B cell (primary cell): ENCODE measurements around the gene LRRC26. TPM values are rescaled to one million over a fixed set of nuclear protein-coding genes. Genes with fewer than 3 reads are reported as not detected.

Source experiments
- ATAC-seq: fragments of 200-7000 bp; cut with Tn5 transposase; one replicate; pipeline ENCODE4 v1.10.0; 2021; ENCODE audit warnings: low read depth, mild to moderate bottlenecking, moderate number of reproducible peaks, moderate library complexity
- CTCF ChIA-PET: fragments of 350-600 bp; sonication (Branson Sonifier 250); formaldehyde crosslinking; loops from one replicate; lab custom pipeline; 2021; ENCODE audit warnings: antibody characterized with exemption, inconsistent platforms; lab: Charles Lee
- POLR2A ChIA-PET: fragments of 350-600 bp; sonication (Branson Sonifier 250); formaldehyde crosslinking; loops from one replicate; lab custom pipeline; 2021; ENCODE audit warnings: antibody characterized with exemption; lab: Charles Lee
- DNase-seq: peaks from one replicate; pipeline ENCODE4 v3.0.0; 2013
- H2AFZ ChIP-seq: 2 replicates; pipeline ENCODE4 v1.6.1; 2012; ENCODE audit warnings: mild to moderate bottlenecking, low read depth, low read length; ENCODE audit not compliant: insufficient read depth, poor library complexity, severe bottlenecking
- H3K27ac ChIP-seq, 2 donors: 1 replicate in 1 of 2; 2 replicates in 1 of 2; pipeline ENCODE4 v1.5.1; 2012 to 2013; ENCODE audit warnings: low read length in 2 of 2, mild to moderate bottlenecking in 2 of 2, moderate library complexity in 1 of 2
- H3K27me3 ChIP-seq, 4 experiments: fragments of 200-600 bp in 1 of 4; sonication (generic) in 1 of 4; replicated peaks in 1 of 4; 1 replicate in 2 of 4; 2 replicates in 2 of 4; pipeline versions ENCODE4 v1.6.1 to v1.7.0; 2013 to 2016; ENCODE audit warnings: low read length in 3 of 4, mild to moderate bottlenecking in 2 of 4, mixed read lengths in 1 of 4, moderate library complexity in 1 of 4; ENCODE audit not compliant: insufficient read depth in 4 of 4, control insufficient read depth in 3 of 4; ENCODE audit errors: control extremely low read depth in 1 of 4
- H3K36me3 ChIP-seq, 2 experiments: replicated peaks in 1 of 2; 1 replicate in 1 of 2; 2 replicates in 1 of 2; pipeline versions ENCODE4 v1.6.1 to v1.7.1; 2013; ENCODE audit warnings: low read length in 1 of 2; ENCODE audit not compliant: insufficient read depth in 2 of 2, control insufficient read depth in 1 of 2; ENCODE audit errors: control extremely low read depth in 1 of 2, extremely low read depth in 1 of 2
- H3K4me1 ChIP-seq, 2 donors: fragments of 200-600 bp in 1 of 2; sonication (generic) in 1 of 2; 1 replicate in 1 of 2; 2 replicates in 1 of 2; pipeline versions ENCODE4 v1.5.1 to v1.6.1; 2013 to 2017; ENCODE audit warnings: low read length in 2 of 2; ENCODE audit not compliant: control insufficient read depth in 2 of 2, insufficient read depth in 2 of 2
- H3K4me2 ChIP-seq: replicated peaks from 2 replicates; pipeline ENCODE3; 2012; ENCODE audit warnings: mild to moderate bottlenecking, low read depth, low read length; ENCODE audit not compliant: poor library complexity, severe bottlenecking
- H3K4me3 ChIP-seq, 5 experiments: fragments of 200-600 bp in 1 of 5; sonication (generic) in 1 of 5; 1 replicate in 3 of 5; 2 replicates in 2 of 5; pipeline versions ENCODE4 v1.5.1 to v1.7.0; 2011 to 2016; ENCODE audit warnings: low read length in 4 of 5, mild to moderate bottlenecking in 4 of 5, low read depth in 2 of 5, control low read depth in 1 of 5, moderate library complexity in 1 of 5; ENCODE audit not compliant: insufficient read depth in 1 of 5; ENCODE audit errors: control extremely low read depth in 1 of 5, extremely low read depth in 1 of 5
- H3K79me2 ChIP-seq: fragments of 200-600 bp; sonication (generic); one replicate; pipeline ENCODE4 v1.6.0; 2016; ENCODE audit warnings: low read length; ENCODE audit not compliant: control insufficient read depth, insufficient read depth
- H3K9ac ChIP-seq: fragments of 200-600 bp; sonication (generic); 2 replicates; pipeline ENCODE4 v1.6.1; 2017; ENCODE audit warnings: mild to moderate bottlenecking, low read length, moderate library complexity
- H3K9me3 ChIP-seq, 3 donors: one replicate each; pipeline versions ENCODE4 v1.6.1 to v1.7.1; 2013; ENCODE audit warnings: low read length in 2 of 3; ENCODE audit not compliant: control insufficient read depth in 2 of 3, insufficient read depth in 1 of 3; ENCODE audit errors: control extremely low read depth in 1 of 3
- H4K20me1 ChIP-seq: 2 replicates; pipeline ENCODE4 v1.6.0; 2012; ENCODE audit warnings: mild to moderate bottlenecking, low read length; ENCODE audit not compliant: insufficient read depth, control insufficient read depth, poor library complexity, severe bottlenecking
- H3K27ac Mint-ChIP-seq: one replicate; pipeline ENCODE4 v1.8.0; 2021; ENCODE audit warnings: mixed read lengths
- H3K27me3 Mint-ChIP-seq: one replicate; pipeline ENCODE4 v1.8.0; 2021; ENCODE audit warnings: mixed read lengths
- H3K4me1 Mint-ChIP-seq: one replicate; pipeline ENCODE4 v1.8.0; 2021; ENCODE audit warnings: mixed read lengths
- H3K4me3 Mint-ChIP-seq: one replicate; pipeline ENCODE4 v1.8.0; 2021; ENCODE audit warnings: mixed read lengths
- H3K9me3 Mint-ChIP-seq: one replicate; pipeline ENCODE4 v1.8.0; 2022; ENCODE audit warnings: mixed read lengths; ENCODE audit not compliant: insufficient read depth
- CTCF ChIP-seq: fragments of 200-600 bp; IDR thresholded peaks from one replicate; pipeline ENCODE4 v1.8.0; 2022; ENCODE audit warnings: antibody characterized with exemption, mild to moderate bottlenecking
- EZH2 ChIP-seq: IDR thresholded peaks from 2 replicates; pipeline ENCODE4 v1.6.1; 2012; ENCODE audit warnings: borderline replicate concordance, low read depth, mild to moderate bottlenecking, moderate library complexity, low read length; ENCODE audit not compliant: insufficient read depth, poor library complexity, severe bottlenecking
- WGBS: methylation state at CpG from one replicate; pipeline ENCODE4 v1.1.5; 2013; ENCODE audit warnings: missing lambda C conversion rate; ENCODE audit not compliant: insufficient coverage; 5-methylcytosine and 5-hydroxymethylcytosine counted together
- intact Hi-C: fragments of 100-400 bp; cut with micrococcal nuclease; formaldehyde crosslinking; loops from one replicate; pipeline ENCODE4 v1.10.0; 2022
- polyA plus RNA-seq: library from polyadenylated mRNA; depleted of rRNA; stranded (reverse); fragments of >200 nt; gene quantifications from 2 replicates; pipeline ENCODE4 v1.2.3, GENCODE V29; 2012
- total RNA-seq, 2 donors: library from RNA; stranded (reverse); fragments of 120-200 nt in 1 of 2; gene quantifications; 1 replicate in 1 of 2; 2 replicates in 1 of 2; pipeline versions ENCODE4 v1.2.3 to v1.2.4, GENCODE V29; 2013 to 2022

Gene LRRC26
- total and polyA plus RNA-seq, 2 donors (not counting 1 experiment from before 2014, with no cell fraction given): not detected

- H3K4me3 Mint-ChIP-seq: peak overlapping the region; percentile 88
- H3K4me2 ChIP-seq: peak overlapping the region; percentile 96
- intact Hi-C loops: loop anchor here (2.0 to 10.0 kb wide), 2 partner anchors 73 to 317 kb away; partner anchors contain the start of gene TRAF2
- H2AFZ ChIP-seq: peak overlapping the region; percentile 85
- H3K9ac ChIP-seq: peak overlapping the region; percentile 81
- H3K27me3 Mint-ChIP-seq: no peaks in the 10 kb centered on the region
- H3K36me3 ChIP-seq: peaks cover 0 to 5% of the 10 kb centered on the region in 2 experiments
- ChIA-PET POLR2A (interaction anchor here (0.6 to 2.0 kb wide), 7 partner anchors 12 to 72 kb away, joined by 3 to 15 read pairs (median 6); partner anchors contain the start of gene TUBB4B), CTCF (interaction anchor here (0.9 to 3.3 kb wide), 5 partner anchors 12 to 394 kb away, joined by 3 to 13 read pairs (median 5); partner anchors contain the start of genes ANAPC2 and SSNA1)
- H3K79me2 ChIP-seq: peaks cover 80% of the 10 kb centered on the region
- ATAC-seq (no peak), DNase-seq (no peak)
- H3K4me1 Mint-ChIP-seq: peaks cover 35% of the 10 kb centered on the region
- no peak for TF ChIP-seq EZH2
- no peak for TF ChIP-seq CTCF
- no peaks in the 10 kb centered on the region for H3K9me3 ChIP-seq
- WGBS: 21% methylated on average over 20 of the region's 23 CpGs
- peaks cover 37 to 48% of the 10 kb centered on the region in 2 donors for H3K4me1 ChIP-seq
- H3K4me3 ChIP-seq: peak overlapping the region; percentile 12 to 80 (median 75)
- H3K27me3 ChIP-seq: peaks cover 0 to 6% (median 0%) of the 10 kb centered on the region in 4 experiments
- H3K27ac Mint-ChIP-seq: peak overlapping the region; percentile 90
- H4K20me1 ChIP-seq: peaks cover 52% of the 10 kb centered on the region
- no peaks in the 10 kb centered on the region for H3K9me3 Mint-ChIP-seq
- peak overlapping the region; percentile 78 to 89 for H3K27ac ChIP-seq
These were observed 31.5 kb upstream of the LRRC26 start for GRCh38 chr9:137201205-137201868.
